Measurements from ENCODE around the gene ASGR2. TPM values are rescaled to one million over a fixed set of nuclear protein-coding genes. Genes with fewer than 3 reads are reported as not detected.
A peak's percentile ranks its signal among the peaks of the same experiment; 100 is the strongest.
"Not testable (repeated sequence)": the region's sequence is repeated elsewhere in the genome, so short reads cannot be mapped to it uniquely, and the experiment has no call there.

Gene ASGR2, protein sequence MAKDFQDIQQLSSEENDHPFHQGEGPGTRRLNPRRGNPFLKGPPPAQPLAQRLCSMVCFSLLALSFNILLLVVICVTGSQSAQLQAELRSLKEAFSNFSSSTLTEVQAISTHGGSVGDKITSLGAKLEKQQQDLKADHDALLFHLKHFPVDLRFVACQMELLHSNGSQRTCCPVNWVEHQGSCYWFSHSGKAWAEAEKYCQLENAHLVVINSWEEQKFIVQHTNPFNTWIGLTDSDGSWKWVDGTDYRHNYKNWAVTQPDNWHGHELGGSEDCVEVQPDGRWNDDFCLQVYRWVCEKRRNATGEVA
- 0.25 and 0.34 TPM in 2 replicates for polyA plus RNA-seq (2011; rRNA removed)
- 0.10 and 0.11 TPM in 2 replicates for polyA plus RNA-seq (2012; cell fraction: cytosol; rRNA removed)
- 0.06 and 0.31 TPM in 2 replicates for polyA plus RNA-seq (2012; cell fraction: nucleus; rRNA removed)
- polyA plus RNA-seq (2017; fragmentation: RNase III; extraction: RNeasy Plus Mini Kit Qiagen cat#74134 plus additional on column Dnase treatment) = 0.06 TPM in 1 of 3 replicates, not detected in the others
- polyA minus RNA-seq (2011; rRNA and poly(A)+ RNA removed) = not detected in 2 replicates

DNA sequence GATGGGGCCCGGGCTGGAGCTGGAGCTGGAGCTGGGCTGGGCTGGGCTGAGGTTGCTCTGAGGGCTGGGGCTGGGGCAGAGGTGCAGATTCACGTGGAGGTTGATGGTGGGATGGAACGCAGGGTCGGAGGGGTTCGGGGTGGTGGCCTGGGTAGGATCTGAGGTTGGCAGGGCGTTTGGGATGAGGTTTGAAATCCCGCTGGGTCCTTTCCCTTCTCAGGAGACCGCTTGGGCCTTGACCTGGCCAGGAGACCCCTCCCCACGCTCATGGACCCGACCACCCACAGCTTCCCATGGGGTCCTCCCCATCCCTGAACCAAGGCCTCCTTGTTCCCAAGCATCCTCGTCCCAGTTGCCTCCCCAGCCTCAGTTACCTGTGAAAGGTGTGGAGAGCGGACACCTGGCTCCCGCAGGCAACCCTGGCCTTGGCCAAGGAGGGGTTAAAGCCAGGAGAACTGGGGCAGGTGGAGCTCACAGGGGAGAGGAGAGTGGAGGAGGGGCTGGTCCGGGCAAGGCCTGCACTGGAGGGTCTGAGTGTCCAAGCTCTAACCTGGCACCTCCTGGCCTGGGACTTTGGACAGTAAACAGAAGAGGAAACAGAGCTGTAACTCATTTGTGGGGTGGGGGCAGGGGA lies at the start of gene ASGR2:
Gene ASGR2, minus strand, starts transcription at position 582 of the 634 bp plus-strand sequence. CDS start 582 bp downstream, outside the sequence.
- ATAC-seq (no peak), FAIRE-seq (no peak), DNase-seq (ENCODE audit: low read depth in 1 of 2, low spot score in 1 of 2) (no peak)
- 72% methylated on average over 13 of the region's 14 CpGs for WGBS (ENCODE audit: missing lambda C conversion rate)
- Histone ChIP-seq H3K4me1 (peaks cover 9% of the 10 kb centered on the region; the same call in 2 of the 3 replicates), H3K27ac (peak within 1 kb of the TSS; percentile 17 to 36; a peak in 2 of 6 replicates), H3K4me3 (no peak within 1 kb of the TSS), H3K9me3 (no peaks in the 10 kb centered on the region), H3K4me2 (peak within 1 kb of the TSS; percentile 39; the same call in 2 of the 3 replicates)
- CTCF ChIA-PET = interaction anchor here (0.6 to 45.7 kb wide), 5 partner anchors 12 to 63 kb away, joined by 3 to 1477 read pairs (median 10); partner anchors contain the start of genes SLC16A11 and SLC16A13
- POLR2A ChIA-PET = no interaction called here
- TF ChIP-seq ZSCAN20 (CRISPR knock-in tag; IDR thresholded peaks at IDR 0.05) (no peak), EP300 (IDR thresholded peaks at IDR 0.05) (no peak), SMC3 (IDR thresholded peaks at IDR 0.05) (no peak), ESRRA (IDR thresholded peaks at IDR 0.05; ENCODE audit: borderline replicate concordance, low read length) (no peak), RCOR1 (IDR thresholded peaks at IDR 0.05; ENCODE audit: low read depth, low read length) (no peak), POLR2AphosphoS2 (conservative IDR thresholded peaks at IDR 0.05; ENCODE audit: low read length) (no peak), EHMT2 (IDR thresholded peaks at IDR 0.05; ENCODE audit: low read depth) (no peak), ZC3H11A (IDR thresholded peaks at IDR 0.05) (no peak), RNF2 (IDR thresholded peaks at IDR 0.05; ENCODE audit: borderline replicate concordance, low read depth) (no peak), HOXB13 (CRISPR knock-in tag; IDR thresholded peaks at IDR 0.05; ENCODE audit: low read depth) (no peak)
- TF ChIP-seq, protein P1, sequence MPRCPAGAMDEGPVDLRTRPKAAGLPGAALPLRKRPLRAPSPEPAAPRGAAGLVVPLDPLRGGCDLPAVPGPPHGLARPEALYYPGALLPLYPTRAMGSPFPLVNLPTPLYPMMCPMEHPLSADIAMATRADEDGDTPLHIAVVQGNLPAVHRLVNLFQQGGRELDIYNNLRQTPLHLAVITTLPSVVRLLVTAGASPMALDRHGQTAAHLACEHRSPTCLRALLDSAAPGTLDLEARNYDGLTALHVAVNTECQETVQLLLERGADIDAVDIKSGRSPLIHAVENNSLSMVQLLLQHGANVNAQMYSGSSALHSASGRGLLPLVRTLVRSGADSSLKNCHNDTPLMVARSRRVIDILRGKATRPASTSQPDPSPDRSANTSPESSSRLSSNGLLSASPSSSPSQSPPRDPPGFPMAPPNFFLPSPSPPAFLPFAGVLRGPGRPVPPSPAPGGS (IDR thresholded peaks at IDR 0.05) = no peak
- TF ChIP-seq, protein P2, sequence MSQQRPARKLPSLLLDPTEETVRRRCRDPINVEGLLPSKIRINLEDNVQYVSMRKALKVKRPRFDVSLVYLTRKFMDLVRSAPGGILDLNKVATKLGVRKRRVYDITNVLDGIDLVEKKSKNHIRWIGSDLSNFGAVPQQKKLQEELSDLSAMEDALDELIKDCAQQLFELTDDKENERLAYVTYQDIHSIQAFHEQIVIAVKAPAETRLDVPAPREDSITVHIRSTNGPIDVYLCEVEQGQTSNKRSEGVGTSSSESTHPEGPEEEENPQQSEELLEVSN (IDR thresholded peaks at IDR 0.05; ENCODE audit: borderline replicate concordance, low read depth) = no peak

DNA sequence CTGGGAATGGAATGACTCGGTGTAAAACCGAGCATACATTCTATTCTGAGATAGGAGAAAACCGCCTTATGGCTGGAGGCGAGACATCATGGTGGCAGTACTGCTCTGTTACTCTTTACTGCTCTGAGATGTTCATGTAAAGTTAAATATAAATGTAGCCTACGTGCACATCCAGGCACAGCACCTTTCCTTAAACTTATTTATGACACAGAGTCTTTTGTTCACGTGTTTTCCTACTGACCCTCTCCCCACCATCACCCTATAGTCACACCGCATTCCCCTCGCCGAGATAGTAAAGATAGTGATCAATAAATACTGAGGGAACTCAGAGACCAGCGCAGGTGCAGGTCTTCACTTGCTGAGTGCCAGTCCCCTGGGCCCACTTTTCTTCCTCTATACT lies 44.9 kb upstream of the ASGR2 start:
- H3K4me2 ChIP-seq; H3K4me1 ChIP-seq; H3K4me3 ChIP-seq; ATAC-seq; DNase-seq (ENCODE audit: low read depth in 1 of 2, low spot score in 1 of 2); H3K27ac ChIP-seq; FAIRE-seq; POLR2A ChIA-PET; H3K9me3 ChIP-seq: not testable (repeated sequence)
- CTCF ChIA-PET = interaction anchor here (0.7 to 11.3 kb wide), 2 partner anchors 111 to 137 kb away, joined by 7 to 177 read pairs; partner anchors contain the start of gene SLC16A11
- WGBS (ENCODE audit: missing lambda C conversion rate) = 62% methylated on average over 10 of the region's 10 CpGs

DNA sequence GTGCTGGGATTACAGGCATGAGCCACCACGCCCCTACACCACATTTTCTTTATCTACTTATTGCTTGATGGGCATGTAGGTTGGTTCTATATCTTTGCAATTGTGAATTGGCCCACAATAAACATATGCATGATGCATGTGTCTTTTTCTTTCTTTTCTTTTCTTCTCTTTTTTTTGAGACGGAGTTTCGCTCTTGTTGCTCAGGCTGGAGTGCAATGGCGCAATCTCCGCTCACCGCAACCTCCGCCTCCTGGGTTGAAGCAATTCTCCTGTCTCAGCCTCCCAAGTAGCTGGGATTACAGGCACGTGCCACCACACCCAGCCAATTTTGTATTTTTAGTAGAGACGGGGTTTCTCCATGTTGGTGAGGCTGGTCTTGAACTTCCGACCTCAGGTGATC lies 43.8 kb upstream of the ASGR2 start:
- POLR2A ChIA-PET; DNase-seq (ENCODE audit: low read depth in 1 of 2, low spot score in 1 of 2); H3K4me1 ChIP-seq; ATAC-seq; FAIRE-seq; H3K4me3 ChIP-seq; H3K9me3 ChIP-seq; H3K4me2 ChIP-seq; H3K27ac ChIP-seq: not testable (repeated sequence)
- CTCF ChIA-PET = interaction anchor here (0.6 to 45.7 kb wide), 7 partner anchors 9 to 107 kb away, joined by 3 to 1477 read pairs (median 4); partner anchors contain the start of genes ASGR1, SLC16A11 and SLC16A13
- WGBS (ENCODE audit: missing lambda C conversion rate) = 73% methylated on average over 10 of the region's 10 CpGs

DNA sequence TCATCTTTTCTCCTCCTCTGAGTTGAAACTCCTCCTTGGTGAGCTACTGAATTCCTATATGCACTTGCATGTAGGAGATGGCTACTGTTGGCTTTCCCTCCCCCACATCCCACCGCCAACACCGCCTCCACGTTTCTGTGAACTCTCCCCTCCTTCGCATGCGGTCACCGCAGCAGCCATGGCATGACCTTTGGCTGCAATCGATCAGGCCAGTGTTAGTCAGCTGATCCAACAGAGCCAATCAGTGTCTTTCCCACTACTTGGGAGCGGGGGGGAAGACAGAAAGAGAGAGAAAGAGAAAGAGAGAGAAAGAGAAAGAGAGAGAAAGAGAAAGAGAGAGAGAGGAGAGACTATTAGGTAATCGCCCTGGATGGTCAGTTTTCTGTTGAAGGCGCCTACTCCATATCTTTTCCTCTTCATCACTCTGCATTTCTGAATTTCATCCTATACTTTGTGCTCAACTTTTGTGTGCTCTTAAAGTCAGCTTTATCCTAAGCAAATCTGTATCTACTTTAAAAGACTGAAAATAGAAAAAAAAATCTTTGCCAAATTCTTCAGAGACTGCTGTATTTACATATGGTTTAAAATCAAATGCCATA lies 41.8 kb upstream of the ASGR2 start:
- Histone ChIP-seq H3K4me3 (no peak overlapping the region), H3K4me2 (no peak overlapping the region), H3K27ac (no peak overlapping the region), H3K9me3 (no peaks in the 10 kb centered on the region), H3K4me1 (no peaks in the 10 kb centered on the region)
- ChIA-PET POLR2A (no interaction called here), CTCF (interaction anchor here (0.8 to 45.7 kb wide), 7 partner anchors 8 to 190 kb away, joined by 3 to 1477 read pairs (median 4); partner anchors contain the start of genes ASGR1, ASGR2, SLC16A11 and SLC16A13)
- ATAC-seq = no peak
- WGBS (ENCODE audit: missing lambda C conversion rate) = 69% methylated on average over 10 of the region's 10 CpGs
- DNase-seq (ENCODE audit: low read depth in 1 of 2, low spot score in 1 of 2) = no peak
- no peak for FAIRE-seq
- TF ChIP-seq FOSB (CRISPR knock-in tag; IDR thresholded peaks at IDR 0.05) (no peak), CBX8 (IDR thresholded peaks at IDR 0.05) (no peak), RAD21 (conservative IDR thresholded peaks at IDR 0.05 in 1 of 2, IDR thresholded peaks at IDR 0.05 in 1 of 2) (no peak), RNF2 (IDR thresholded peaks at IDR 0.05; ENCODE audit: borderline replicate concordance, low read depth) (no peak), ZC3H11A (IDR thresholded peaks at IDR 0.05) (no peak), HOXB13 (CRISPR knock-in tag; IDR thresholded peaks at IDR 0.05; ENCODE audit: low read depth) (no peak), CBX2 (IDR thresholded peaks at IDR 0.05; ENCODE audit: borderline replicate concordance, low read depth) (no peak), EP300 (IDR thresholded peaks at IDR 0.05) (no peak), FOXS1 (CRISPR knock-in tag; IDR thresholded peaks at IDR 0.05) (no peak), RCOR1 (IDR thresholded peaks at IDR 0.05; ENCODE audit: low read depth, low read length) (no peak), MYC (IDR thresholded peaks at IDR 0.05; ENCODE audit: borderline replicate concordance, low read length) (no peak), MAFK (IDR thresholded peaks at IDR 0.05; ENCODE audit: partially characterized antibody) (no peak)
- TF ChIP-seq, protein P3, sequence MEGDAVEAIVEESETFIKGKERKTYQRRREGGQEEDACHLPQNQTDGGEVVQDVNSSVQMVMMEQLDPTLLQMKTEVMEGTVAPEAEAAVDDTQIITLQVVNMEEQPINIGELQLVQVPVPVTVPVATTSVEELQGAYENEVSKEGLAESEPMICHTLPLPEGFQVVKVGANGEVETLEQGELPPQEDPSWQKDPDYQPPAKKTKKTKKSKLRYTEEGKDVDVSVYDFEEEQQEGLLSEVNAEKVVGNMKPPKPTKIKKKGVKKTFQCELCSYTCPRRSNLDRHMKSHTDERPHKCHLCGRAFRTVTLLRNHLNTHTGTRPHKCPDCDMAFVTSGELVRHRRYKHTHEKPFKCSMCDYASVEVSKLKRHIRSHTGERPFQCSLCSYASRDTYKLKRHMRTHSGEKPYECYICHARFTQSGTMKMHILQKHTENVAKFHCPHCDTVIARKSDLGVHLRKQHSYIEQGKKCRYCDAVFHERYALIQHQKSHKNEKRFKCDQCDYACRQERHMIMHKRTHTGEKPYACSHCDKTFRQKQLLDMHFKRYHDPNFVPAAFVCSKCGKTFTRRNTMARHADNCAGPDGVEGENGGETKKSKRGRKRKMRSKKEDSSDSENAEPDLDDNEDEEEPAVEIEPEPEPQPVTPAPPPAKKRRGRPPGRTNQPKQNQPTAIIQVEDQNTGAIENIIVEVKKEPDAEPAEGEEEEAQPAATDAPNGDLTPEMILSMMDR (IDR thresholded peaks at IDR 0.05) = no peak

All from A549 (cell line).